T-helper 1 cell treated with Interleukin-12 subunit alpha and Interleukin-12 subunit beta and Interleukin-4 antibody, amounts not matched to agents 30 ng/mL and 1 ng/mL, for 36 hours (primary cell): ENCODE data around the gene TGFBR3. TPM values are rescaled to one million over a fixed set of nuclear protein-coding genes. Genes with fewer than 3 reads are reported as not detected.
"Not testable (repeated sequence)": the region's sequence is repeated elsewhere in the genome, so short reads cannot be mapped to it uniquely, and the experiment has no call there.

Experiments used
- intact Hi-C: fragments of 100-400 bp; cut with micrococcal nuclease; formaldehyde crosslinking; loops from one replicate; pipeline ENCODE4 v1.15.1; 2024
- total RNA-seq: library from RNA; stranded (reverse); gene quantifications from 2 replicates; pipeline ENCODE4 v1.2.3, GENCODE V29; 2022

TGFBR3 gene
- total RNA-seq, 1 donor from 2014 or later, result 12.9 TPM

GRCh38 chr1:91669584-91670350 lies 216.2 kb downstream of the TGFBR3 start:
- intact Hi-C loops, result loop anchor here (5.0 kb wide), 1 partner anchor 43 kb away; no protein-coding TSS in a partner anchor

- intact Hi-C loops, result not testable (repeated sequence)
Observed at GRCh38 chr1:91666651-91667050, 219.3 kb downstream of the TGFBR3 start.

- intact Hi-C loops, result no loop called here
Observed at GRCh38 chr1:91661121-91661520, 224.8 kb downstream of the TGFBR3 start.

- intact Hi-C loops, result no loop called here
Observed at GRCh38 chr1:91660708-91661107, 225.2 kb downstream of the TGFBR3 start.

GRCh38 chr1:91655912-91656449 lies 230.0 kb downstream of the TGFBR3 start:
- intact Hi-C loops, result loop anchor here (10.0 kb wide), 1 partner anchor 1869 kb away; no protein-coding TSS in a partner anchor

- intact Hi-C loops, result loop anchor here (10.0 kb wide), 1 partner anchor 1872 kb away; no protein-coding TSS in a partner anchor
Observed at GRCh38 chr1:91653183-91653582, 232.8 kb downstream of the TGFBR3 start.

- intact Hi-C loops, result loop anchor here (10.0 kb wide), 1 partner anchor 1873 kb away; no protein-coding TSS in a partner anchor
Observed at GRCh38 chr1:91651661-91652071, 234.3 kb downstream of the TGFBR3 start.

GRCh38 chr1:91651243-91651642 lies 234.7 kb downstream of the TGFBR3 start:
- intact Hi-C loops, result loop anchor here (10.0 kb wide), 1 partner anchor 1874 kb away; no protein-coding TSS in a partner anchor

GRCh38 chr1:91650764-91651163 lies 235.2 kb downstream of the TGFBR3 start:
- intact Hi-C loops, result loop anchor here (10.0 kb wide), 1 partner anchor 1874 kb away; no protein-coding TSS in a partner anchor

GRCh38 chr1:91647061-91647460 lies 238.9 kb downstream of the TGFBR3 start:
- intact Hi-C loops, result no loop called here

- intact Hi-C loops, result no loop called here
Observed at GRCh38 chr1:91645031-91645430, 240.9 kb downstream of the TGFBR3 start.

- intact Hi-C loops, result no loop called here
Observed at GRCh38 chr1:91643431-91643830, 242.5 kb downstream of the TGFBR3 start.

- intact Hi-C loops, result no loop called here
Observed at GRCh38 chr1:91640877-91641526, 244.9 kb downstream of the TGFBR3 start.

GRCh38 chr1:91637539-91637994 lies 248.4 kb downstream of the TGFBR3 start:
- intact Hi-C loops, result no loop called here

- intact Hi-C loops, result no loop called here
Observed at GRCh38 chr1:91635763-91636162, 250.2 kb downstream of the TGFBR3 start.

GRCh38 chr1:91633438-91633837 lies 252.5 kb downstream of the TGFBR3 start:
- intact Hi-C loops, result no loop called here

GRCh38 chr1:91631718-91632330 lies 254.1 kb downstream of the TGFBR3 start:
- intact Hi-C loops, result no loop called here

GRCh38 chr1:91630803-91631202 lies 255.1 kb downstream of the TGFBR3 start:
- intact Hi-C loops, result no loop called here
